ENCODE measurements around the gene NQO1.
"Not testable (repeated sequence)": the region's sequence is repeated elsewhere in the genome, so short reads cannot be mapped to it uniquely, and the experiment has no call there.

The NQO1 gene

GRCh38 chr16:69732101-69732500, 5.7 kb upstream of the NQO1 start:
- no peaks in the 10 kb centered on the region for H3K9me3 ChIP-seq (ENCODE audit: low read length)
- no peak overlapping the region for H3K9ac ChIP-seq (ENCODE audit: low read length)
- no peak for TF ChIP-seq CTCF (IDR thresholded peaks at IDR 0.05; ENCODE audit: low read length)
- no peak for TF ChIP-seq EZH2 (IDR thresholded peaks at IDR 0.05; ENCODE audit: borderline replicate concordance, low read length)
- no peak overlapping the region for H3K4me2 ChIP-seq (ENCODE audit: low read length)
- peaks cover 6% of the 10 kb centered on the region for H3K4me1 ChIP-seq (ENCODE audit: insufficient read depth, low read length, severe bottlenecking)
- H3K4me3 ChIP-seq (ENCODE audit: low read depth, low read length, poor library complexity, severe bottlenecking), result no peak overlapping the region
- no peaks in the 10 kb centered on the region for H3K9me2 ChIP-seq (ENCODE audit: low read depth, low read length)
- no peak overlapping the region for H2AFZ ChIP-seq (ENCODE audit: low read length)
- no peaks in the 10 kb centered on the region for H3K27me3 ChIP-seq (ENCODE audit: insufficient read depth, low read length)
- no peak overlapping the region for H3K27ac ChIP-seq (ENCODE audit: low read depth, low read length, poor library complexity, severe bottlenecking)
- H3F3A ChIP-seq (ENCODE audit: insufficient read depth, low read length), result no peaks in the 10 kb centered on the region
- H3K36me3 ChIP-seq (ENCODE audit: insufficient read depth, low read length), result no peaks in the 10 kb centered on the region
- H4K20me1 ChIP-seq (ENCODE audit: insufficient read depth, low read length), result no peaks in the 10 kb centered on the region
- no peaks in the 10 kb centered on the region for H3K79me2 ChIP-seq (ENCODE audit: insufficient read depth, low read length)

- H3K4me2 ChIP-seq (ENCODE audit: low read length); H3K4me3 ChIP-seq (ENCODE audit: low read depth, low read length, poor library complexity, severe bottlenecking); H3K27me3 ChIP-seq (ENCODE audit: insufficient read depth, low read length); H3F3A ChIP-seq (ENCODE audit: insufficient read depth, low read length); H2AFZ ChIP-seq (ENCODE audit: low read length); H4K20me1 ChIP-seq (ENCODE audit: insufficient read depth, low read length); H3K36me3 ChIP-seq (ENCODE audit: insufficient read depth, low read length); H3K79me2 ChIP-seq (ENCODE audit: insufficient read depth, low read length); H3K9me3 ChIP-seq (ENCODE audit: low read length); H3K9me2 ChIP-seq (ENCODE audit: low read depth, low read length); H3K9ac ChIP-seq (ENCODE audit: low read length); H3K27ac ChIP-seq (ENCODE audit: low read depth, low read length, poor library complexity, severe bottlenecking): not testable (repeated sequence)
- peaks cover 12% of the 10 kb centered on the region for H3K4me1 ChIP-seq (ENCODE audit: insufficient read depth, low read length, severe bottlenecking)
Measured at GRCh38 chr16:69731280-69731679, 4.9 kb upstream of the NQO1 start.

GRCh38 chr16:69729030-69729429, 2.7 kb upstream of the NQO1 start:
- H3K79me2 ChIP-seq (ENCODE audit: insufficient read depth, low read length); H3K27ac ChIP-seq (ENCODE audit: low read depth, low read length, poor library complexity, severe bottlenecking): not testable (repeated sequence)

GRCh38 chr16:69727916-69728270, 1.5 kb upstream of the NQO1 start:
- H2AFZ ChIP-seq (ENCODE audit: low read length), result no peak overlapping the region
- H3K4me2 ChIP-seq (ENCODE audit: low read length), result no peak overlapping the region
- H4K20me1 ChIP-seq (ENCODE audit: insufficient read depth, low read length), result no peaks in the 10 kb centered on the region
- H3K9me2 ChIP-seq (ENCODE audit: low read depth, low read length), result no peaks in the 10 kb centered on the region
- no peak overlapping the region for H3K27ac ChIP-seq (ENCODE audit: low read depth, low read length, poor library complexity, severe bottlenecking)
- TF ChIP-seq EZH2 (IDR thresholded peaks at IDR 0.05; ENCODE audit: borderline replicate concordance, low read length), result no peak
- no peak for TF ChIP-seq CTCF (IDR thresholded peaks at IDR 0.05; ENCODE audit: low read length)
- H3K4me1 ChIP-seq (ENCODE audit: insufficient read depth, low read length, severe bottlenecking), result peaks cover 26% of the 10 kb centered on the region
- H3K79me2 ChIP-seq (ENCODE audit: insufficient read depth, low read length), result no peaks in the 10 kb centered on the region
- H3K9ac ChIP-seq (ENCODE audit: low read length), result no peak overlapping the region
- no peaks in the 10 kb centered on the region for H3K9me3 ChIP-seq (ENCODE audit: low read length)
- no peaks in the 10 kb centered on the region for H3K36me3 ChIP-seq (ENCODE audit: insufficient read depth, low read length)
- H3K4me3 ChIP-seq (ENCODE audit: low read depth, low read length, poor library complexity, severe bottlenecking), result no peak overlapping the region
- no peaks in the 10 kb centered on the region for H3K27me3 ChIP-seq (ENCODE audit: insufficient read depth, low read length)
- H3F3A ChIP-seq (ENCODE audit: insufficient read depth, low read length), result no peaks in the 10 kb centered on the region

More at GRCh38 chr16:69729030-69729429, 2.7 kb upstream of the NQO1 start:
- peaks cover 26% of the 10 kb centered on the region for H3K4me1 ChIP-seq (ENCODE audit: insufficient read depth, low read length, severe bottlenecking)
- H3K36me3 ChIP-seq (ENCODE audit: insufficient read depth, low read length); H3K4me3 ChIP-seq (ENCODE audit: low read depth, low read length, poor library complexity, severe bottlenecking); H3F3A ChIP-seq (ENCODE audit: insufficient read depth, low read length); H3K9ac ChIP-seq (ENCODE audit: low read length); H4K20me1 ChIP-seq (ENCODE audit: insufficient read depth, low read length); H3K9me3 ChIP-seq (ENCODE audit: low read length); H3K9me2 ChIP-seq (ENCODE audit: low read depth, low read length); H3K27me3 ChIP-seq (ENCODE audit: insufficient read depth, low read length); H3K4me2 ChIP-seq (ENCODE audit: low read length); H2AFZ ChIP-seq (ENCODE audit: low read length): not testable (repeated sequence)
